ENCODE data around the gene PNPLA3. TPM values are rescaled to one million over a fixed set of nuclear protein-coding genes. Genes with fewer than 3 reads are reported as not detected.

The PNPLA3 gene
- total RNA-seq, 2 donors from 2014 or later, result not detected

DNA sequence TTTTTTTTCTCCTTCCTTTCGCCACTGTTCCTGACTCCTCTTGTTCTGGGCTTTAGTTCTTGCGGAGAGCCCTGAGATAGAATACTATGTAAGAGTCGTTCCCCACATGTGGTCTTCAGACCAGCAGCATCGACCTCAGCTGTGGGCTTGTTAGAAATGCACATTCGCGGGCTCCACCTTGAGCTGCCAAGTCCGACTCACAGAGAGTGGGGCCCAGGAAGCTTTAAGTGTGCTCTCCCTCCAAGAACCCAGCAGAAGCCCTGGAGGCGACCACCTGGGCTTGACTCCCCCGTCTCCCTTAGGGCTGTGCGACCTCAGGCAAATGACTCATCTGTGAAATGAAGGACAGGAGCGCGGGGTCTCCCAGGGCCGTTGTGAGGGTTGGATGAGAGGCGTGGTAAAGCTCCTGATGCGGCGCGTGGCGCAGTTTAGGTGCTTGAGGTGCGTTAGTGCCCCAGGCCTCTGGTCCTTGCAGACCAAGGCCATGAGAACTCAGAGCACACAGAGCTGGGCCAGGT, 50.5 kb downstream of the PNPLA3 start:
- H3K4me1 ChIP-seq (ENCODE audit: control insufficient read depth in 1 of 2, low read depth in 2 of 2), result no peaks in the 10 kb centered on the region
- H3K27me3 ChIP-seq (replicated peaks; ENCODE audit: insufficient read depth), result no peaks in the 10 kb centered on the region
- no peak overlapping the region for H3K27ac ChIP-seq
- DNase-seq (ENCODE audit: low spot score) (no peak), ATAC-seq (ENCODE audit: insufficient number of reproducible peaks, low FRiP score, low read depth) (no peak)
- no peaks in the 10 kb centered on the region for H3K9me3 ChIP-seq
- TF ChIP-seq, protein P1, sequence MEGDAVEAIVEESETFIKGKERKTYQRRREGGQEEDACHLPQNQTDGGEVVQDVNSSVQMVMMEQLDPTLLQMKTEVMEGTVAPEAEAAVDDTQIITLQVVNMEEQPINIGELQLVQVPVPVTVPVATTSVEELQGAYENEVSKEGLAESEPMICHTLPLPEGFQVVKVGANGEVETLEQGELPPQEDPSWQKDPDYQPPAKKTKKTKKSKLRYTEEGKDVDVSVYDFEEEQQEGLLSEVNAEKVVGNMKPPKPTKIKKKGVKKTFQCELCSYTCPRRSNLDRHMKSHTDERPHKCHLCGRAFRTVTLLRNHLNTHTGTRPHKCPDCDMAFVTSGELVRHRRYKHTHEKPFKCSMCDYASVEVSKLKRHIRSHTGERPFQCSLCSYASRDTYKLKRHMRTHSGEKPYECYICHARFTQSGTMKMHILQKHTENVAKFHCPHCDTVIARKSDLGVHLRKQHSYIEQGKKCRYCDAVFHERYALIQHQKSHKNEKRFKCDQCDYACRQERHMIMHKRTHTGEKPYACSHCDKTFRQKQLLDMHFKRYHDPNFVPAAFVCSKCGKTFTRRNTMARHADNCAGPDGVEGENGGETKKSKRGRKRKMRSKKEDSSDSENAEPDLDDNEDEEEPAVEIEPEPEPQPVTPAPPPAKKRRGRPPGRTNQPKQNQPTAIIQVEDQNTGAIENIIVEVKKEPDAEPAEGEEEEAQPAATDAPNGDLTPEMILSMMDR (IDR thresholded peaks at IDR 0.05), result no peak
- H3K4me3 ChIP-seq, result no peak overlapping the region
- peaks cover 50% of the 10 kb centered on the region for H3K36me3 ChIP-seq

GRCh38 chr22:43975041-43975440, 51.4 kb downstream of the PNPLA3 start:
- H3K4me1 ChIP-seq (ENCODE audit: control insufficient read depth in 1 of 2, low read depth in 2 of 2), result no peaks in the 10 kb centered on the region
- DNase-seq (ENCODE audit: low spot score) (no peak), ATAC-seq (ENCODE audit: insufficient number of reproducible peaks, low FRiP score, low read depth) (no peak)
- no peak overlapping the region for H3K27ac ChIP-seq
- TF ChIP-seq, protein P1 (IDR thresholded peaks at IDR 0.05), result no peak
- H3K4me3 ChIP-seq, result no peak overlapping the region
- no peaks in the 10 kb centered on the region for H3K27me3 ChIP-seq (replicated peaks; ENCODE audit: insufficient read depth)
- H3K9me3 ChIP-seq, result no peaks in the 10 kb centered on the region
- peaks cover 50% of the 10 kb centered on the region for H3K36me3 ChIP-seq

DNA sequence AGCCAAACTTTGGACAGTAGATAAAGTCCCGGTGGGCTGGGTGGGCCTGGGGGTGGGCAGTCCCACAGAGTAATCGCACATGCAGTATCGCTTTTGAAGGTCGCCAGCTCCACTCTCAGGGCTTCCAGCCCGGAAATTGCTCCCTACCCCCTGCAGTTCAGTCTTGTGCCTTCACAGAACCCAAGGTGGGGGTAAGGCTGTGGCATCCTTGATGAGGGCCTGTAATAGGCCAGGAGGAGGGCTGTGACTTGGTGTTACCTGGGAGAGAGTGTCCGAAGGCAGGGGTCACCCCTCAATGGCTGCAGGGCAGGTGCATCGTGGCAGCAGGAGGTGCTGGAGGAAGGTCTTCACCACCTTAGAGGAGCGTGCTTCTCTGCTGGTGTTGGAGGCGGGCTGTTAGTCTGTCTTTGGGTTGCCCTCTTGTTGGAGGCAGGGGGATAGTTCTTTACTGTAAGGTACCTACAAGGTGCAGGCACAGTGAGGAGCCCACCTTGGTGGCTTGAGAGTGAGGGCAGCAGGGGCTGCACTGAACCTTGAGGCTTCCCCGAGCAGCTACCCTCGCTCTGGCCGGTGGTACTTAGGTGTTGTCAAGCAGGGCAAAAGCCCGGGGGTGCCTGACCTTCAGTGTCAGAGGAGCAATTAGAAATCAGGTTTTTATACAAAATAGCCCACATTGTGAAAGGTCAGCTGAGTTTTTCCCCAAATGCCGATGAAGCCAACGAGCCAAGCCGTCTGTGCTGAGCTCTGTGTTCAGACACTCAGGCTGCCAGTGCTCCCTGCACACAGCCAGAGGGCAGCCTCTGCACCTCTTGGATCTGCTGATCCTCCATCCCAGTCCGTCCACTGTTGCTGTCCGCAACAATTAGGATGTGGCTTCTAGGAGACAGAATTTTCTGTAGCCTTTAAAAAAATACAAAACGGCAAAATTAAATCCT, 53.5 kb downstream of the PNPLA3 start:
- DNase-seq (ENCODE audit: low spot score), result no peak

DNA sequence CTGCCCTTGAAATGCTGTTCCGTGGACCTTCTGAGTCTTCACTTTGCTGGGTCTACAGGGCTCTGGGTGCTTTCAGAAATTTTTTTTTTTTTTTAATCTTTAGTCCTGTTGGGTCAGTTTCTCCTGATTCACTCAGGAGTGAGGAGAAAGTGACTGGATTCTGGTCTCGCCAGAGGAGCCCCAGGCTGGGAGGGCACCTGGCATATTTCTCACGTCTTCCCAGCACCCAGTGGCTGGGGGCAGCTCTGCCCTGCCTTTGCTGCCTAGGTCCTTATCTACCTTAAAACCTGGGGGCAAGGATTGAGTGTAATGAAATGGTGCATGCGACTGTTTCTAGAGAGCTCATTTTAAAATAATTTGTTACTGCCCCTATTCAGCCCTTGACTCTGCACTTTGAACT, 55.0 kb downstream of the PNPLA3 start:
- no peak for ATAC-seq (ENCODE audit: insufficient number of reproducible peaks, low FRiP score, low read depth)
- no peak overlapping the region for H3K27ac ChIP-seq
- H3K9me3 ChIP-seq, result no peaks in the 10 kb centered on the region
- peaks cover 56% of the 10 kb centered on the region for H3K36me3 ChIP-seq
- H3K4me3 ChIP-seq, result no peak overlapping the region
- TF ChIP-seq, protein P1 (IDR thresholded peaks at IDR 0.05), result no peak
- DNase-seq (ENCODE audit: low spot score), result no peak
- no peaks in the 10 kb centered on the region for H3K27me3 ChIP-seq (replicated peaks; ENCODE audit: insufficient read depth)
- no peaks in the 10 kb centered on the region for H3K4me1 ChIP-seq (ENCODE audit: control insufficient read depth in 1 of 2, low read depth in 2 of 2)

More for the DNA sequence above, 53.5 kb downstream of the PNPLA3 start:
- TF ChIP-seq, protein P1 (IDR thresholded peaks at IDR 0.05), result no peak
- Histone ChIP-seq H3K27me3 (replicated peaks; ENCODE audit: insufficient read depth) (no peaks in the 10 kb centered on the region), H3K36me3 (peaks cover 58% of the 10 kb centered on the region), H3K4me1 (ENCODE audit: control insufficient read depth in 1 of 2, low read depth in 2 of 2) (no peaks in the 10 kb centered on the region), H3K27ac (no peak overlapping the region), H3K9me3 (no peaks in the 10 kb centered on the region), H3K4me3 (no peak overlapping the region)
- ATAC-seq (ENCODE audit: insufficient number of reproducible peaks, low FRiP score, low read depth), result no peak

- Histone ChIP-seq H3K4me1 (ENCODE audit: control insufficient read depth in 1 of 2, low read depth in 2 of 2) (no peaks in the 10 kb centered on the region), H3K4me3 (no peak overlapping the region), H3K36me3 (peaks cover 52% of the 10 kb centered on the region), H3K27ac (no peak overlapping the region), H3K9me3 (no peaks in the 10 kb centered on the region), H3K27me3 (replicated peaks; ENCODE audit: insufficient read depth) (no peaks in the 10 kb centered on the region)
- TF ChIP-seq, protein P1 (IDR thresholded peaks at IDR 0.05), result no peak
- ATAC-seq (ENCODE audit: insufficient number of reproducible peaks, low FRiP score, low read depth), result no peak
- DNase-seq (ENCODE audit: low spot score), result no peak
Observed at GRCh38 chr22:43980579-43980978, 57.0 kb downstream of the PNPLA3 start.

All from thoracic aorta (tissue), 2 donors.